Ovary (tissue), 3 donors: ENCODE data around the gene SLC39A1.

Experiments used
- POLR2A ChIP-seq: fragments of 450-650 bp; IDR thresholded peaks from one replicate; pipeline ENCODE4 v1.6.1; 2017; ENCODE audit warnings: antibody characterized with exemption, mild to moderate bottlenecking, moderate library complexity
- TF ChIP-seq, protein P1 (sequence below), 3 donors: fragments of 450-650 bp in 2 of 3; fragments of 200-600 bp in 1 of 3; IDR thresholded peaks; one replicate each; pipeline versions ENCODE4 v1.5.1 to v1.8.0; 2016 to 2022; ENCODE audit warnings: antibody characterized with exemption in 3 of 3, mild to moderate bottlenecking in 1 of 3
- donor health status: DM: no; HTN: no; CAD: no.

- TF ChIP-seq, protein P1, sequence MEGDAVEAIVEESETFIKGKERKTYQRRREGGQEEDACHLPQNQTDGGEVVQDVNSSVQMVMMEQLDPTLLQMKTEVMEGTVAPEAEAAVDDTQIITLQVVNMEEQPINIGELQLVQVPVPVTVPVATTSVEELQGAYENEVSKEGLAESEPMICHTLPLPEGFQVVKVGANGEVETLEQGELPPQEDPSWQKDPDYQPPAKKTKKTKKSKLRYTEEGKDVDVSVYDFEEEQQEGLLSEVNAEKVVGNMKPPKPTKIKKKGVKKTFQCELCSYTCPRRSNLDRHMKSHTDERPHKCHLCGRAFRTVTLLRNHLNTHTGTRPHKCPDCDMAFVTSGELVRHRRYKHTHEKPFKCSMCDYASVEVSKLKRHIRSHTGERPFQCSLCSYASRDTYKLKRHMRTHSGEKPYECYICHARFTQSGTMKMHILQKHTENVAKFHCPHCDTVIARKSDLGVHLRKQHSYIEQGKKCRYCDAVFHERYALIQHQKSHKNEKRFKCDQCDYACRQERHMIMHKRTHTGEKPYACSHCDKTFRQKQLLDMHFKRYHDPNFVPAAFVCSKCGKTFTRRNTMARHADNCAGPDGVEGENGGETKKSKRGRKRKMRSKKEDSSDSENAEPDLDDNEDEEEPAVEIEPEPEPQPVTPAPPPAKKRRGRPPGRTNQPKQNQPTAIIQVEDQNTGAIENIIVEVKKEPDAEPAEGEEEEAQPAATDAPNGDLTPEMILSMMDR (IDR thresholded peaks at IDR 0.05): no peak
- TF ChIP-seq POLR2A: no peak
These were observed 29.4 kb downstream of the SLC39A1 start for GRCh38 chr1:153933955-153934354.
